Measurements from ENCODE around the gene CCDC171. TPM values are rescaled to one million over a fixed set of nuclear protein-coding genes. Genes with fewer than 3 reads are reported as not detected.

Gene CCDC171
- total RNA-seq, 1 experiment from 2014 or later: 2.6 TPM

GRCh38 chr9:15711531-15711930, 158.7 kb downstream of the CCDC171 start:
- ATAC-seq (no peak), DNase-seq (ENCODE audit: low read depth, low spot score) (no peak)
- no peaks in the 10 kb centered on the region for H3K27me3 ChIP-seq (ENCODE audit: insufficient read depth, low read length)
- H3K27ac ChIP-seq (ENCODE audit: low read depth, low read length): no peak overlapping the region
- no peak overlapping the region for H3K9ac ChIP-seq (ENCODE audit: low read length)
- no TSS peak for BruUV-seq (replicated peaks)
- RAD21 ChIA-PET (ENCODE audit: low non-redundant PET in 1 of 2, low total read pairs in 2 of 2, uncharacterized antibody in 2 of 2, unreplicated experiment in 2 of 2): no interaction called here
- TF ChIP-seq POLR2AphosphoS5 (IDR thresholded peaks at IDR 0.05; ENCODE audit: low read depth, low read length): no peak
- no peak for TF ChIP-seq EZH2 (IDR thresholded peaks at IDR 0.05)
- no peak for TF ChIP-seq SP1 (IDR thresholded peaks at IDR 0.05; ENCODE audit: low read depth)
- CTCF ChIA-PET: no interaction called here
- H3K36me3 ChIP-seq (ENCODE audit: control insufficient read depth in 1 of 2, insufficient read depth in 2 of 2, low read length in 2 of 2): no peaks in the 10 kb centered on the region
- no peaks in the 10 kb centered on the region for H3K9me3 ChIP-seq (ENCODE audit: control insufficient read depth in 1 of 2, insufficient read depth in 1 of 2, low read depth in 1 of 2, low read length in 2 of 2)
- no peaks in the 10 kb centered on the region for H4K20me1 ChIP-seq (ENCODE audit: insufficient read depth)
- intact Hi-C loops (cut with micrococcal nuclease): no loop called here
- POLR2A ChIA-PET: no interaction called here
- no peaks in the 10 kb centered on the region for H3K79me2 ChIP-seq (ENCODE audit: insufficient read depth, low read length)
- H3K4me3 ChIP-seq (replicated peaks in 1 of 2; ENCODE audit: low read depth in 1 of 2, low read length in 2 of 2): no peak overlapping the region
- no peaks in the 10 kb centered on the region for H3K9me2 ChIP-seq (ENCODE audit: insufficient read depth)
- H3K4me1 ChIP-seq (ENCODE audit: control insufficient read depth in 1 of 2, insufficient read depth in 2 of 2, low read length in 2 of 2): no peaks in the 10 kb centered on the region
- H3K4me2 ChIP-seq (ENCODE audit: low read length): no peak overlapping the region
- H2AFZ ChIP-seq (ENCODE audit: low read depth, low read length, poor library complexity, severe bottlenecking): no peak overlapping the region

GRCh38 chr9:15711931-15712330, 159.1 kb downstream of the CCDC171 start:
- H3K27me3 ChIP-seq (ENCODE audit: insufficient read depth, low read length): no peaks in the 10 kb centered on the region
- no peak overlapping the region for H3K9ac ChIP-seq (ENCODE audit: low read length)
- no peaks in the 10 kb centered on the region for H3K9me3 ChIP-seq (ENCODE audit: control insufficient read depth in 1 of 2, insufficient read depth in 1 of 2, low read depth in 1 of 2, low read length in 2 of 2)
- RAD21 ChIA-PET (ENCODE audit: low non-redundant PET in 1 of 2, low total read pairs in 2 of 2, uncharacterized antibody in 2 of 2, unreplicated experiment in 2 of 2): no interaction called here
- H3K79me2 ChIP-seq (ENCODE audit: insufficient read depth, low read length): no peaks in the 10 kb centered on the region
- POLR2A ChIA-PET: no interaction called here
- no peaks in the 10 kb centered on the region for H3K4me1 ChIP-seq (ENCODE audit: control insufficient read depth in 1 of 2, insufficient read depth in 2 of 2, low read length in 2 of 2)
- TF ChIP-seq SRF (IDR thresholded peaks at IDR 0.05; ENCODE audit: low read depth): no peak
- TF ChIP-seq EGR1 (IDR thresholded peaks at IDR 0.05; ENCODE audit: low read depth): no peak
- no peak for TF ChIP-seq TCF7L2 (IDR thresholded peaks at IDR 0.05; ENCODE audit: borderline replicate concordance, extremely low read depth, insufficient read depth, insufficient read length)
- no peak for TF ChIP-seq POLR2AphosphoS5 (IDR thresholded peaks at IDR 0.05; ENCODE audit: low read depth, low read length)
- TF ChIP-seq CBX3 (IDR thresholded peaks at IDR 0.05; ENCODE audit: low read depth): no peak
- no peak for TF ChIP-seq EZH2phosphoT487 (IDR thresholded peaks at IDR 0.05; ENCODE audit: borderline replicate concordance)
- no peak for TF ChIP-seq CTCF (IDR thresholded peaks at IDR 0.05 in 2 of 3, conservative IDR thresholded peaks at IDR 0.05 in 1 of 3; ENCODE audit: borderline replicate concordance in 1 of 3, insufficient read depth in 1 of 3, low read depth in 2 of 3, low read length in 2 of 3)
- TF ChIP-seq, protein P1, sequence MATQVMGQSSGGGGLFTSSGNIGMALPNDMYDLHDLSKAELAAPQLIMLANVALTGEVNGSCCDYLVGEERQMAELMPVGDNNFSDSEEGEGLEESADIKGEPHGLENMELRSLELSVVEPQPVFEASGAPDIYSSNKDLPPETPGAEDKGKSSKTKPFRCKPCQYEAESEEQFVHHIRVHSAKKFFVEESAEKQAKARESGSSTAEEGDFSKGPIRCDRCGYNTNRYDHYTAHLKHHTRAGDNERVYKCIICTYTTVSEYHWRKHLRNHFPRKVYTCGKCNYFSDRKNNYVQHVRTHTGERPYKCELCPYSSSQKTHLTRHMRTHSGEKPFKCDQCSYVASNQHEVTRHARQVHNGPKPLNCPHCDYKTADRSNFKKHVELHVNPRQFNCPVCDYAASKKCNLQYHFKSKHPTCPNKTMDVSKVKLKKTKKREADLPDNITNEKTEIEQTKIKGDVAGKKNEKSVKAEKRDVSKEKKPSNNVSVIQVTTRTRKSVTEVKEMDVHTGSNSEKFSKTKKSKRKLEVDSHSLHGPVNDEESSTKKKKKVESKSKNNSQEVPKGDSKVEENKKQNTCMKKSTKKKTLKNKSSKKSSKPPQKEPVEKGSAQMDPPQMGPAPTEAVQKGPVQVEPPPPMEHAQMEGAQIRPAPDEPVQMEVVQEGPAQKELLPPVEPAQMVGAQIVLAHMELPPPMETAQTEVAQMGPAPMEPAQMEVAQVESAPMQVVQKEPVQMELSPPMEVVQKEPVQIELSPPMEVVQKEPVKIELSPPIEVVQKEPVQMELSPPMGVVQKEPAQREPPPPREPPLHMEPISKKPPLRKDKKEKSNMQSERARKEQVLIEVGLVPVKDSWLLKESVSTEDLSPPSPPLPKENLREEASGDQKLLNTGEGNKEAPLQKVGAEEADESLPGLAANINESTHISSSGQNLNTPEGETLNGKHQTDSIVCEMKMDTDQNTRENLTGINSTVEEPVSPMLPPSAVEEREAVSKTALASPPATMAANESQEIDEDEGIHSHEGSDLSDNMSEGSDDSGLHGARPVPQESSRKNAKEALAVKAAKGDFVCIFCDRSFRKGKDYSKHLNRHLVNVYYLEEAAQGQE (IDR thresholded peaks at IDR 0.05; ENCODE audit: low read depth): no peak
- no peak for TF ChIP-seq POLR2A (IDR thresholded peaks at IDR 0.05; ENCODE audit: borderline replicate concordance, extremely low read depth, insufficient read depth, insufficient read length)
- no peak for TF ChIP-seq YY1 (IDR thresholded peaks at IDR 0.05; ENCODE audit: extremely low read depth, insufficient replicate concordance, low read depth, low read length)
- TF ChIP-seq RAD21 (IDR thresholded peaks at IDR 0.05; ENCODE audit: low read depth): no peak
- TF ChIP-seq CEBPB (IDR thresholded peaks at IDR 0.05; ENCODE audit: low read depth): no peak
- no peak for TF ChIP-seq JUND (IDR thresholded peaks at IDR 0.05)
- TF ChIP-seq MAX (IDR thresholded peaks at IDR 0.05): no peak
- TF ChIP-seq SP1 (IDR thresholded peaks at IDR 0.05; ENCODE audit: low read depth): no peak
- no peak overlapping the region for H3K4me2 ChIP-seq (ENCODE audit: low read length)
- no peaks in the 10 kb centered on the region for H3K9me2 ChIP-seq (ENCODE audit: insufficient read depth)
- BruUV-seq (replicated peaks): no TSS peak
- intact Hi-C loops (cut with micrococcal nuclease): no loop called here
- H3K27ac ChIP-seq (ENCODE audit: low read depth, low read length): no peak overlapping the region
- no peak overlapping the region for H2AFZ ChIP-seq (ENCODE audit: low read depth, low read length, poor library complexity, severe bottlenecking)
- DNase-seq (ENCODE audit: low read depth, low spot score) (no peak), ATAC-seq (no peak)
- H4K20me1 ChIP-seq (ENCODE audit: insufficient read depth): no peaks in the 10 kb centered on the region
- CTCF ChIA-PET: no interaction called here
- no peaks in the 10 kb centered on the region for H3K36me3 ChIP-seq (ENCODE audit: control insufficient read depth in 1 of 2, insufficient read depth in 2 of 2, low read length in 2 of 2)
- H3K4me3 ChIP-seq (replicated peaks in 1 of 2; ENCODE audit: low read depth in 1 of 2, low read length in 2 of 2): no peak overlapping the region
